Neuronal stem cell (in vitro differentiated cells): ENCODE measurements around the gene AP5Z1.

Experiments
- DNase-seq: peaks from one replicate; pipeline ENCODE4 v3.0.0-alpha.2; 2013; ENCODE audit warnings: low spot score
- H2AFZ ChIP-seq: one replicate; pipeline ENCODE4 v1.6.1; 2013; ENCODE audit warnings: mild to moderate bottlenecking, low read length, inconsistent platforms
- H2AK5ac ChIP-seq: 2 replicates; pipeline ENCODE4 v1.6.1; 2013; ENCODE audit warnings: low read depth, mild to moderate bottlenecking, inconsistent platforms, low read length, moderate library complexity, mixed read lengths
- H2BK120ac ChIP-seq: 2 replicates; pipeline ENCODE4 v1.6.1; 2013; ENCODE audit warnings: low read depth, mild to moderate bottlenecking, inconsistent platforms, low read length, moderate library complexity, mixed read lengths
- H2BK12ac ChIP-seq: one replicate; pipeline ENCODE4 v1.6.1; 2013; ENCODE audit warnings: low read length, inconsistent platforms
- H2BK15ac ChIP-seq: 2 replicates; pipeline ENCODE4 v1.6.1; 2013; ENCODE audit warnings: mild to moderate bottlenecking, low read length, inconsistent platforms, mixed read lengths
- H2BK5ac ChIP-seq: one replicate; pipeline ENCODE4 v1.6.1; 2013; ENCODE audit warnings: inconsistent platforms, mild to moderate bottlenecking, low read length, moderate library complexity
- H3K14ac ChIP-seq: one replicate; pipeline ENCODE4 v1.6.1; 2013; ENCODE audit warnings: low read length, inconsistent platforms
- H3K18ac ChIP-seq: 2 replicates; pipeline ENCODE4 v1.6.1; 2013; ENCODE audit warnings: low read length, inconsistent platforms
- H3K23ac ChIP-seq: 2 replicates; pipeline ENCODE4 v1.6.1; 2013; ENCODE audit warnings: low read depth, mild to moderate bottlenecking, mixed read lengths, low read length, inconsistent platforms; ENCODE audit not compliant: poor library complexity
- H3K27ac ChIP-seq: replicated peaks from 3 replicates; pipeline ENCODE4 v1.5.1; 2013; ENCODE audit warnings: low read length, inconsistent platforms
- H3K27me3 ChIP-seq, 3 experiments: 2 replicates each; pipeline ENCODE4 v1.6.1; 2013; ENCODE audit warnings: low read length in 3 of 3, mild to moderate bottlenecking in 2 of 3, inconsistent platforms in 1 of 3, low read depth in 1 of 3, mixed read lengths in 1 of 3, moderate library complexity in 1 of 3; ENCODE audit not compliant: control insufficient read depth in 3 of 3, insufficient read depth in 3 of 3
- H3K36me3 ChIP-seq, 2 donors: replicated peaks in 1 of 2; 2 replicates each; pipeline ENCODE4 v1.6.1; 2013; ENCODE audit warnings: low read length in 2 of 2; ENCODE audit not compliant: control insufficient read depth in 2 of 2, insufficient read depth in 2 of 2
- H3K4ac ChIP-seq: 2 replicates; pipeline ENCODE4 v1.6.1; 2013; ENCODE audit warnings: inconsistent platforms, mild to moderate bottlenecking, low read length, moderate library complexity
- H3K4me1 ChIP-seq, 2 donors: 1 replicate in 1 of 2; 2 replicates in 1 of 2; pipeline ENCODE4 v1.6.1; 2013; ENCODE audit warnings: low read length in 2 of 2, low read depth in 1 of 2; ENCODE audit not compliant: control insufficient read depth in 2 of 2, insufficient read depth in 1 of 2
- H3K4me2 ChIP-seq: one replicate; pipeline ENCODE4 v1.6.1; 2013; ENCODE audit warnings: mild to moderate bottlenecking, low read length, inconsistent platforms; ENCODE audit not compliant: insufficient read depth, poor library complexity, severe bottlenecking
- H3K4me3 ChIP-seq, 2 donors: 2 replicates each; pipeline ENCODE4 v1.5.1; 2013; ENCODE audit warnings: low read length in 2 of 2, mild to moderate bottlenecking in 2 of 2, inconsistent platforms in 1 of 2, moderate library complexity in 1 of 2
- H3K79me1 ChIP-seq: one replicate; pipeline ENCODE4 v1.6.1; 2013; ENCODE audit warnings: low read depth, mild to moderate bottlenecking, inconsistent platforms, low read length, moderate library complexity
- H3K9ac ChIP-seq: one replicate; pipeline ENCODE4 v1.6.1; 2013; ENCODE audit warnings: mild to moderate bottlenecking, low read depth, low read length, inconsistent platforms; ENCODE audit not compliant: poor library complexity
- H3K9me3 ChIP-seq, 2 donors: replicated peaks in 1 of 2; 2 replicates each; pipeline versions ENCODE3 to v1.6.1; 2013; ENCODE audit warnings: low read length in 2 of 2, mild to moderate bottlenecking in 2 of 2, inconsistent platforms in 1 of 2, low read depth in 1 of 2, mixed read lengths in 1 of 2, moderate library complexity in 1 of 2; ENCODE audit not compliant: control insufficient read depth in 2 of 2, insufficient read depth in 1 of 2
- H4K8ac ChIP-seq: one replicate; pipeline ENCODE4 v1.6.1; 2013; ENCODE audit warnings: low read depth, mild to moderate bottlenecking, inconsistent platforms, low read length, moderate library complexity
- H4K91ac ChIP-seq: one replicate; pipeline ENCODE4 v1.6.1; 2013; ENCODE audit warnings: low read length, low read depth, mild to moderate bottlenecking, inconsistent platforms; ENCODE audit not compliant: poor library complexity
- WGBS, 2 donors: extraction: QIAGEN DNeasy Blood & Tissue Kit; methylation state at CpG; one replicate each; pipeline ENCODE4 v1.1.7; 2013; ENCODE audit warnings: missing lambda C conversion rate in 2 of 2, mixed read lengths in 1 of 2; ENCODE audit not compliant: insufficient read length in 2 of 2, insufficient replicate concordance in 1 of 2; ENCODE audit errors: extremely low coverage in 2 of 2; 5-methylcytosine and 5-hydroxymethylcytosine counted together

AP5Z1 gene

DNA sequence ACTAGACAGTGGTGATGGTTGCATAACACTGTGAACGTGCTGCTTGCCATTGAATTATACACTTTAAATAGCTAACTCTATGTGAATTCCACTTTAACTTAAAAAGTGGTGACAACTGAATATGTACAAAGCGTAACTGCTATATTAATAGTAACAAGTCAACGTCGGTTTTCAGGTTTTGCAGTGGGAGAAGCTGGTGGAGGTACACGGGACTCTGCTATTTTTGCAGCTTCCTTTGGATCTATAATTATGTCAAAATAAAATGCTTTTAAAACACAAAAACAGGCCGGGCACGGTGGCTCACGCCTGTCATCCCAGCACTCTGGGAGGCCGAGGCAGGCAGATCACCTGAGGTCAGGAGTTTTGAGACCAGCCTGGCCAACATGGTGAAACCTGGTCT lies 21.0 kb downstream of the AP5Z1 start:
- no peaks in the 10 kb centered on the region for H3K27me3 ChIP-seq
- H3K4me3 ChIP-seq: no peak overlapping the region
- no peak overlapping the region for H2AK5ac ChIP-seq
- no peak overlapping the region for H3K4ac ChIP-seq
- no peak overlapping the region for H3K18ac ChIP-seq
- no peak overlapping the region for H2BK15ac ChIP-seq
- H4K8ac ChIP-seq: no peak overlapping the region
- H3K27ac ChIP-seq: no peak overlapping the region
- H3K9me3 ChIP-seq: no peaks in the 10 kb centered on the region
- H3K36me3 ChIP-seq: peaks cover 0 to 27% of the 10 kb centered on the region in 2 donors
- peaks cover 2% of the 10 kb centered on the region in 2 donors for H3K4me1 ChIP-seq
- H2BK120ac ChIP-seq: no peak overlapping the region
- no peak for DNase-seq
- H3K79me1 ChIP-seq: no peaks in the 10 kb centered on the region
- no peak overlapping the region for H2BK5ac ChIP-seq
- no CpG with 5 or more reads among the region's 9 CpGs for WGBS, 2 donors
- H4K91ac ChIP-seq: no peak overlapping the region
- H2BK12ac ChIP-seq: no peak overlapping the region
- no peak overlapping the region for H3K23ac ChIP-seq
- H2AFZ ChIP-seq: no peak overlapping the region
- H3K4me2 ChIP-seq: no peak overlapping the region
- H3K14ac ChIP-seq: no peak overlapping the region
- H3K9ac ChIP-seq: no peak overlapping the region

DNA sequence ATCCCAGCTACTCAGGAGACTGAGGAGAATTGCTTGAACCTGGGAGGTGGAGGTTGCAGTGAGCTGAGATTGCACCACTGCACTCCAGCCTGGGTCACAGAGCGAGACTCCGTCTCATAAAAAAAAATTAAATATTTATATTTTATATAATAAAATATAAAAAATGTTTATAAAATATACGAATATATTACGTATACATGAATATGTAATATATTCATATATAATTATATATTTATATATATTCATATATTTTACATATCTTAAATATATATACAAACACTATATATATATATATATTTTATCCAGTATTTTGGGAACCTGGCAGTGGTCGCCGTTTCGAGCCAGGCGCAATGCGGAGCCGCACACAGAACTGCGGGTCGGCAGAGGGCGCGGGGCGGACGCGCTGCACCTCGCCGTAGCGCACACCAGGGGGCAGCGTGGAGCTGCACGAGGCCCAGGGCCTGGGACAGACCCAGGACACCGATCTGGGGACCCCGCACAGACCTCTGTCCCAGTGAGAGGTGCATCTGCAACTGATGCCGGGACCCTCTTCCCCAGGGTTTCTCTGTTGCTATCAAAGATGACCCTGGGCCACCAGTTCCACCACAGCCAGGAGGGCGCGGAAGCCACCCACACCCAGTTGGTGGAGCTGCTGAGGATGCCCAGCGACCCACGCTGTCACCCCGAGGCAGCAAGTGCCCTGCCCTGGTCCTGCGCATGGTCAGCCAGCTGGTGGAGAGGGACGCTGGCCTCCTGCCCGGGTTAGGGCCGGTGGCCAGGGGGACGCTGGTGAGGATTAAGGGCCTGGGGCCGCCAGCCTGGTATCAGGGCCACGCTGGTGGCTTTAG lies 22.7 kb downstream of the AP5Z1 start:
- H3K9me3 ChIP-seq: no peaks in the 10 kb centered on the region
- H3K4me2 ChIP-seq: no peak overlapping the region
- no peak overlapping the region for H2AFZ ChIP-seq
- H2BK120ac ChIP-seq: no peak overlapping the region
- H3K4ac ChIP-seq: peak overlapping the region; percentile 5
- H2BK5ac ChIP-seq: peak overlapping the region; percentile 53
- peaks cover 0 to 13% of the 10 kb centered on the region in 2 donors for H3K36me3 ChIP-seq
- no peak overlapping the region for H4K8ac ChIP-seq
- H3K4me3 ChIP-seq: no peak overlapping the region
- peak overlapping the region; percentile 96 for H2AK5ac ChIP-seq
- peak overlapping the region; percentile 71 for H2BK15ac ChIP-seq
- H3K14ac ChIP-seq: no peak overlapping the region
- WGBS, 2 donors: no CpG with 5 or more reads among the region's 37 CpGs
- H2BK12ac ChIP-seq: no peak overlapping the region
- no peaks in the 10 kb centered on the region for H3K79me1 ChIP-seq
- peak overlapping the region; percentile 44 for H3K9ac ChIP-seq
- H4K91ac ChIP-seq: no peak overlapping the region
- peaks cover 0 to 2% of the 10 kb centered on the region in 2 donors for H3K4me1 ChIP-seq
- H3K18ac ChIP-seq: peak overlapping the region; percentile 89
- H3K23ac ChIP-seq: no peak overlapping the region
- H3K27ac ChIP-seq: no peak overlapping the region
- H3K27me3 ChIP-seq: no peaks in the 10 kb centered on the region
- DNase-seq: peak; percentile 63

DNA sequence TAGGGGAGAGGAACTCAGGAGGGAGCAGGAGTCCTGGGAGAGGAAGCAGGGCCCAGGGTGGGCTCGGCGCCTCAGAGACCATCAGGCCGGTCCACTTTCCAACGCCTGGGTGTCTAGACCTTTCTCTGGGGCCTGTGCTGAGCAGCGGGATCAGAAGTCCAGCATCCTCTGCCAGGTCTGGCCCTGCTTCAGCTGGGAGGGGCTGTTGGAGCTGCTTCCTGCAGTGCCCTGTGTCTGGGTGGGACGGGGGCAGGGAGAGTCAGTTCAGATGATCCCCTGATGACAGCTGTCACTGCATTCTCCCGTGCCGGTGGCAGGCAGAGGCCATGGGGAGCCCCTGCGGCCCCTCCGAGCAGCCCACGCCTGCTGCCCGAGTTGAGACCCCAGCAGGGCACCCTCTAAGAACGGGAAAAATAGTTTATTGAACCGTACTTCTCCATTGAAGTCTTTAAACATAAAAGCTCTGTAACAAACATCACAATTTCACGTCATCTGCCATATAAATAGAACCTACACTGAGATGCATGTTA lies 23.3 kb downstream of the AP5Z1 start:
- peak overlapping the region; percentile 53 for H2BK5ac ChIP-seq

DNA sequence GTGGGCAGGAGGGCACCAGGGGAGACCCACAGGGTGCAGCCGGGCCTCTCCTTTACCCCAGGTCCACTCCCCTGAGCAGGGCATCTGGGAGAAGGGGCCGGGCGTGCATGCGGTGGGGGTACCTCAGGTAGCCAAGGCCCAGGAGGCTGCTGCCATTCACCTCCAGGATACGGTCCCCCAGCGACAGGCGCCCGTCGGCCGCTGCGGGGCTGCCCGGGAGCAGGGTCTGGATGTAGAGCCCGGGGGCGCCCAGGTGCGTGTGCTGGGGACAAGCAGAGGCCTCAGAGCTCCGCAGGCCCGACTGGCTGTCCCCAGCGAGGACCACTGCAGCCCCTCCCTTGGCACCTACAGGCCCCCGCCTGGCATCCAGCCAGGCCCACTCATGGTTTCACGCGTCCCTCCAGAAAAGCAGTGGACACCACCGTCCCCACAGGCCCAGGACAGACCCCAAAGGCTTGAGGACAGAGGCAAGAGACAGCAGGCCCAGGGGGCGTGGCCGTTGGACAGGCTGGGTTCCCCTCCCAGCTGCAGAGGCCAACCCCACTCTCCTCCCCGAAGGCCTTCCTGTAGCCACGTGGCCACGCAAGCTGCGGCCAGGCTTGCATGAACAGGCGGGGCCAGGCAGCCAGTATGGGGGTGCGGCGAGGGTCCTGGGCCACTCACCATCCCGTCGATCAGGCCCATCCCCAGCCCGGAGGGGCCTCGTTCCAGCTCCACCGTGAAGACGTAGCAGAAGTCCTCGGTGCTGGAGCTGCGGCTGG lies 24.3 kb downstream of the AP5Z1 start:
- Histone ChIP-seq H2BK5ac (no peak overlapping the region), H3K9me3 (no peaks in the 10 kb centered on the region), H3K27me3 (no peaks in the 10 kb centered on the region), H2BK15ac (peak overlapping the region; percentile 67), H3K36me3 (peaks cover 0 to 6% of the 10 kb centered on the region in 2 donors), H3K4ac (no peak overlapping the region), H3K9ac (peak overlapping the region; percentile 70), H3K14ac (peak overlapping the region; percentile 6), H4K91ac (no peak overlapping the region), H2BK12ac (no peak overlapping the region), H3K27ac (no peak overlapping the region), H3K4me3 (no peak overlapping the region), H3K18ac (no peak overlapping the region), H2AFZ (no peak overlapping the region), H3K23ac (peak overlapping the region; percentile 96), H3K79me1 (no peaks in the 10 kb centered on the region), H4K8ac (no peak overlapping the region), H3K4me1 (peaks cover 0 to 4% of the 10 kb centered on the region in 2 donors), H2BK120ac (no peak overlapping the region), H3K4me2 (no peak overlapping the region), H2AK5ac (peak overlapping the region; percentile 43)
- no CpG with 5 or more reads among the region's 39 CpGs for WGBS, 2 donors
- DNase-seq: no peak

More for the DNA sequence above, 23.3 kb downstream of the AP5Z1 start:
- no peak overlapping the region for H3K23ac ChIP-seq
- no peak overlapping the region for H2BK12ac ChIP-seq
- no peak for DNase-seq
- H2AK5ac ChIP-seq: peak overlapping the region; percentile 96
- H3K9ac ChIP-seq: peak overlapping the region; percentile 44
- H3K14ac ChIP-seq: no peak overlapping the region
- peak overlapping the region; percentile 71 for H2BK15ac ChIP-seq
- H3K36me3 ChIP-seq: peaks cover 0 to 10% of the 10 kb centered on the region in 2 donors
- H3K4me1 ChIP-seq: peaks cover 1 to 2% of the 10 kb centered on the region in 2 donors
- no peak overlapping the region for H3K18ac ChIP-seq
- H3K9me3 ChIP-seq: no peaks in the 10 kb centered on the region
- no peaks in the 10 kb centered on the region for H3K27me3 ChIP-seq
- no CpG with 5 or more reads among the region's 15 CpGs for WGBS, 2 donors
- H3K4me3 ChIP-seq: peak overlapping the region in 1 of 2 donors; percentile 25
- H3K4me2 ChIP-seq: no peak overlapping the region
- H2AFZ ChIP-seq: no peak overlapping the region
- H4K91ac ChIP-seq: no peak overlapping the region
- H2BK120ac ChIP-seq: no peak overlapping the region
- no peak overlapping the region for H3K27ac ChIP-seq
- H4K8ac ChIP-seq: no peak overlapping the region
- H3K4ac ChIP-seq: no peak overlapping the region
- no peaks in the 10 kb centered on the region for H3K79me1 ChIP-seq
